GM19023 (cell line): ENCODE measurements around the gene TLE3.

Experiments used
- ATAC-seq: cut with Tn5 transposase; IDR thresholded peaks from one replicate; pipeline ENCODE4 v1.9.1; 2021; ENCODE audit warnings: mild to moderate bottlenecking, moderate library complexity; ENCODE audit not compliant: unreplicated experiment

Gene TLE3

GRCh38 chr15:70034596-70034995 lies 63.1 kb downstream of the TLE3 start:
- no peak for ATAC-seq

DNA sequence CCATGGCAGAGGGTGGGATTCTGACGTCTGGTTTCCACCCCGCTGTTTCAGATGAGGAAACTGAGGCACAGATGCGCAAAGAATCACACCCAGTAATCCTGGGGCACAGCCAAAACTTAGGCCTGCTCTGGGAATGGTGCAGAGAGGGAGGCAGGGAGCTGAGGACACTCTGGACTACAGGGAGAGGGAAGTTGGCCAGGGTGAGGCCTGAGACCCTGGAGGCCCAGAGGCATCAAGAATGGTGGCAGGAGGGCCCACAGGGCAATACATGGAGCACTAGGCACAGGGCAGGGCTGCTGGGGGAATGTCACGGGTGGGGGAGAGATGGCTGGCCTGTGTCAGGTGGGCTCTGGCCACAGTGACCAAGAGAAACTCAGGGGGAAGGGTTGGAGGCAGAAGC lies 63.6 kb downstream of the TLE3 start:
- no peak for ATAC-seq

DNA sequence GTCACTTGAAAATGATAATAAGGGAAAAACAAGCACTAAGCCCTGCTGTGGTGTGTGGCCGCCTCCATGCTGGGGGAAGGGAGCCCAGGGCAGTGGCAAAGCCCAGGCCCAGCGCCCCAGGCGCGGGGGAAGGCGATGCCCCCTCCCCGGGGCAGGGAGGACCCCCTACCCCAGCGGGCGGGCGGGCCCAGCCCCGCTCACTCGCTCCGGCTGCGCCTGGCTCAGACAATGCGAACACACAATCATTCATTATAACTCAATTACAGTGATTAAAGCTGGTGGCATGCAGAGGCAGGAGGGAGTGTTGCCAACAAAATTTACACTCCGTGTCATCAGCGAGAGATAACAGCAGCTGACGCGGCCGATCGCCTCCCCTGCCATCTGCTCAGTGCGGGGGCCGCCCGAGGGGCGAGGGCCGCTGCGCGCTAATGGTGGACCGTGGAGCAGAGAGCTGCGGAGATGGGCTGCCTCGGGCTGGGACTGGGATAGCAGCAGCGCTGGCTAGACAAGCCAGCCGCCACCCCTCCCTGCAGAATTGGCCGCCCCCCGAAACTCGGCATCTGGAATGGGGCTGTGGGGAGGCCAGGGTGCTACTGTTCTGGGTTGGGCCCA lies 64.1 kb downstream of the TLE3 start:
- ATAC-seq, result no peak

- no peak for ATAC-seq
Measured at GRCh38 chr15:70033109-70033508, 64.6 kb downstream of the TLE3 start.

GRCh38 chr15:70032509-70032908 lies 65.2 kb downstream of the TLE3 start:
- no peak for ATAC-seq

GRCh38 chr15:70031713-70032112 lies 66.0 kb downstream of the TLE3 start:
- ATAC-seq, result no peak

- ATAC-seq, result no peak
Measured at GRCh38 chr15:70031261-70031660, 66.5 kb downstream of the TLE3 start.

DNA sequence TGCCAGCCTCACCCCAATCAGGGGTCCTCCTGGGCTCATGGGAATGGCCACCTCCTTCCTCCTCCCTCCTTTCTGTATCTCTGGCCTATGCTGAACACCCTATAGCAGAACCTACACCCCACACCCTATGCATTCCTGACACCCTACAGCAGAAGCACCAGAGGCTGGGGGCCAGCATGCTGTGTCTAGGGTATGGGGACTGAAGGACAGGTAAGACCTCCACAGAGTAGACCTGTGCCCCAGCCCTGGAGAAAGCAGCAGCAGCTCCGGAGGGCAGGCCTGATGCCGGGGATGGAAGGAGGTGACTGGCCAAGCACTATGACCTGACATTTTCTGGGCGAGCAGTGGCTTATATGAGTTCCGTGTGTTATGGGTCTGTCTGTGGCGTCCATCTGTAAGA lies 66.9 kb downstream of the TLE3 start:
- no peak for ATAC-seq

DNA sequence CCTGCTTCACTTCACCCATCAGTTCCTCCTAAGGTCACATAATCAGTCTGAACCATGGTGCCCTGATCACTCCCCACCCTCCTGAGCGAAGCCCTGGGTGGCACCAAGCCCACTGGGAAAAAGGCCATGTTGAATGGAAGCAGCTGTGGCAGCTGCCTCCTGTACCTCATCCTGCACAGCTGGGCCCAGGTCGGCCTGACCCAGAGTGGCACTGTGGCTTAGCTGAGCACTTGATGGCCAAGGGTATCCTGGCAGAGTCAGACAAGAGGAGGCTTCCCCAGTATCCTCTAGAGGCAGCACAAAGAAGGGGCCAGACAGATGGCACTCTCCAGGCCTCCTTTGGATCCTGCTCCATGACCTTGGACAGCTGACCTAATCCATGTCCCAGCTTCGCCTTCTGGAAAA lies 68.4 kb downstream of the TLE3 start:
- no peak for ATAC-seq

DNA sequence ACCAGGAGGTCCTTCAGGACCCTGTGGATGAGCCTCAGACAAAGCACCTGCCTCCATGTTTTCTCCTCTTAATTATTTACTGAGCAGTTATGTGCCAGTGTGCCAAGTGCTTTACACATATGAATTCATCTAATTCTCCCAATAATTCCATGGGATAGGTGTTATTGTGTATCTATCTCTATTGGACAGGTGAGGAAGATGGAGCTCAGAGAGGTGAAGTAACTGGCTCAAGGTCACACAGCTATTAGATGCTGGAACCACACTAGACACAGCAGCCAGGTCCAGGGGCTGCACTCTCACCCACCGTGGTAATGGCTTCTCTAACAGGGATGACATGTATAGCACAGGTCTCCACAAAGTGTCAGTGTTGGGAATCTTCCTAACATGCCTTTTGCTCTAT lies 70.2 kb downstream of the TLE3 start:
- no peak for ATAC-seq

DNA sequence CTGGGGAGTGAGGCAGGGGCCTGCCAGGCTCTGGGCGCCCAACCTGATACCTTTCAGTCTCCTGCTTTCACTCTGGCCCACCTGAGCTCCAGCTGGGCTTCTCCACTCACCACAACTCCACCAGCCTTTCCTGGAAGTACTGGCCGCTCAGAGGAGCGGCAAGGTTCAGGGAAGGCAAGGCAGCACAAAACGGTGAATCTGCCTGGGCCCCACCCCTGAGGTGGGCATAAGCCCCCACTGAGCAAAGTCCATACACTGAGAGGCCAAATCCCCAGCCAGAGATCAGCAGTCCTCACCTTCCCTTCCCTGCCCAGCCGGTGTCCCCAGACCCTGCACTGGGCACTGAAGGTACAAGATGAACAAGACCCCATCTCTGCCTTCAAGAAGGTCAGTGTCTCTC lies 70.7 kb downstream of the TLE3 start:
- ATAC-seq, result no peak

DNA sequence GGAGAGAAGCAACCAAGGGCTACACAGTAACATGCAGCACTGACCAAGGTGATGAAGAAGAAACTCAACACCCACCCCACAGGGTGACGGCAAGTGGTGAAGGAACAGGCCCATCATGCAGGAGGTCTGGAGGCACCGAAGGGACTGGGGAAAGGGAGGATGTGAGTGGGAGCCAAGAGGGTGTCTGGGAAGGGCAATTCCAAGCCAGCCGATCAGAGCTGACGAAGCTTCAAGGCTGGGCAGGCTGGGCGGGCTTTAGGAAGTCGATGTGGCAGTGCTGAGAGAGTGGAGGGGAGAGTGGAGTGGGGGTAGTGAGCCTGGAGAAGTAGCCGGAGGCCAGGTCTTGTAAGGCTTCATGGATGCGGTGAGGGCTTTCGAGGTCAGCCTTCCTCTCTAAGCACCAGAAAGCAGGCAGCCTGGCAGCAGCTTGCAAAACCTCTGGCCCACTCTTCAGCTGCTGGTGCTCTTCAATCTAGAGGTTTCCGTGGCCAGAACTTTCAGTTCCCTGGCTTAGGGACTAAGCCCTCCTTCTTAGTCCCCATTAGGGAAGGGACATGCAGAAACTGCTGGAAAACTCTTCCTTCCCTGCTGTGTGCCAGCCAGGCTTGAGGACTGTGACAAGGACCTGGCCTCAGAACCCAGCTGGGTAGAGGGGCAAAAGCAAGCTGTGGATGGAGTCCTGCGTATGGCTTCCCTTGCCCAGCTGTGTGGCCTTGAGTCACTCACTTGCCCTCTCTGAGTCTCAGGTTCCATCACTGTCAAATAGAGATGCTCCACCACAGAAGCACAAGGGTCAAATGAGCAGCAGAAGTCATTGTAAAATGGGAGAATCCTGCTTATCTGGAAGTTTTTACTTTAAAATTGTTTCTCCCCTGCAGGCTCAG lies 72.1 kb downstream of the TLE3 start:
- ATAC-seq, result no peak

DNA sequence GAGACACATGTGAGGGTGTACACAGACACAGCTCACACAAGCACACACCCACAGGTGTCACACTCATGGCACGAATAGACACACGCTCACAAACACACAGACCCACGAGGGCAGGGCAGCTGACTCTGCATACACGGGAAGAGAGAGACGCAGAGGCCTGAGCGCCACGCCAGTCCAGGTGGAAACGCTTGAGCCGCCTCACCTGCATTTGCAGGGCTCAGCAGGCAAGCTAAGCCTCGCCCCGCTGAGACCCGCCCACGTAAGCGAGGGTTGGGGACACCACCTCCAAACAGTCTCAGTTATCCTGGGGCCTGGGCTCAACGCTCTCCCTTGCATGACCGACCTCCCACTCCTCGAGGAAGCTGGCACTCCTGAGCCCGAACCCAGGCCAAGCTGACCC lies 73.2 kb downstream of the TLE3 start:
- no peak for ATAC-seq

DNA sequence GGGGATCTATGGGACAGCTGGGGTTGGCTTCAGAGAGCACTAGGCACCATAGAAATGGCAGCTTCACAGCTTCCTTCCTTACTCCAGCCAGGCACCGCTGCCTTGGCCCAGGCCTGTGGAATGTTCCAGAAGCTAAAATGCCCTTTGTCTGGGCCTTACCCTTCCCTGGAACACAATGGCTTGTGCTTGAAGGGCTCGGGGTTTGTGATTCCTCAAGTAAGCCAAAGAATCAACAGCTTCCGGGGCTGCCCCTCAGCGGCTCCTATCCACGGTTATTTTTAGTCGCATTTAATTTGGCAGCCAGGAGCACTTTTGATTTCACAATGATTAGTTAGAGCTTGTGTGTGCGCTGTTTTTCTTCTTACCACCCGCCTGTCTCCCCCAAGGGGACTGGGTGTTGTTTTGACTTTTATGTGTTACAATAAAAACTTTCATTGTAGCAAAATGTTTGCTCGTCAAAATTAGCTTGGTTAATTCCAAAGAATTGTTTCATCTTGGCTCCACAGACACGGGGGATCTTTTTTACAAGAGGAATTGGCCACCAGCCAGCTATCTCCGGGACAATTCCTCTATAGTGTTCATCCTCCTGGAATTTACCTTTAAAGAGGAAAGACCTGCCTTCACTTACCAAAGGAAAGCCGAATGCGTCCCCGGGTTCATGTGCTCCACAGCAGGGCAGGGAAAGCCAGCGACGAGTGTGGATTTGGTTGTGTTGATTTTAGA lies 73.8 kb downstream of the TLE3 start:
- no peak for ATAC-seq

- ATAC-seq, result peak; percentile 66
Measured at GRCh38 chr15:70023064-70023768, 74.5 kb downstream of the TLE3 start.

- no peak for ATAC-seq
Measured at GRCh38 chr15:70020229-70020628, 77.5 kb downstream of the TLE3 start.

DNA sequence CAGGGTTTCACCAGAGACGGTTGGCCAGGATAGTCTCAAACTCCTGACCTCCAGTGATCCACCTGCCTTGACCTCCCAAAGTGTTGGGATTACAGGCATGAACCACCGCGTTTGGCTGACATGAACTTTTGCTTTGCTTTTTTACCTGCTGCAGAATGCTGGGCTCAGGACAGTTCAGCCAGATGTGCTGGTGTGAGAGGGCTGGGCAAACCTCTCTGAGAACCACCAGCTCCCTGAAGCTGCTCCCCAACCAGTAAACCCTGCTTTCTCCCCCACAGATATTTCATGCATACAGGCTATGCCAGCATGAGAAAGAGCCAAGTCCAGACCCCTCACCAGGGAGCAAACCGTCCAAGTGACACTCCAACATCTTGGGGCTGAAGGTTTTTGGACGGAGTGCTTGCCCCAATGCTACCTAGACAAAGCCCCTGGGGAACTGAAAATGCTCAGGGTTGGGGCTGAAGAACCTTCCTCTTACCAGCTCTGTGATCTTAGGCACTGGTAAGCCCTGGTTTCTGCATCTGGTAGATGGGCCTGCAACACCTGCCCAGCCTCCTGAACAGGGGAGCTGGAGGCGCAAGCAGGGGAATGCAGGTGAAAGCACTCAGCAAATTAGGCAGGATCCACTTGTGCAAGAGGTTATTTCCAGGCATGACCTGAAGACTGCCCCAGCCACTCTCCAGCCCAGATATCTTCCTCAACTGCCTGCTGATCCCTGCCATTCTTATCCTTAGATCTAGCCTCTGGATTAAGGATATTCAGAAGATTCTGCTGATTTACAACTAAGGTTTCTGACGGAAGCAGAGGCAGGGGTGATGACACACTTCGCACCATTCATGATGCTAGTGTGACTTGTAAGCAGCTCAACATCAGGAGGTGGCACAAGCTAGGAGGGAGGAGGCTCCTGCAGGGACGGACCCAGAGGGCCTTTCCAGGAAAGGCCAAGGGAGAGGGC lies 78.8 kb downstream of the TLE3 start:
- ATAC-seq, result no peak

GRCh38 chr15:70017801-70018200 lies 79.9 kb downstream of the TLE3 start:
- no peak for ATAC-seq

GRCh38 chr15:70017025-70017424 lies 80.7 kb downstream of the TLE3 start:
- no peak for ATAC-seq

DNA sequence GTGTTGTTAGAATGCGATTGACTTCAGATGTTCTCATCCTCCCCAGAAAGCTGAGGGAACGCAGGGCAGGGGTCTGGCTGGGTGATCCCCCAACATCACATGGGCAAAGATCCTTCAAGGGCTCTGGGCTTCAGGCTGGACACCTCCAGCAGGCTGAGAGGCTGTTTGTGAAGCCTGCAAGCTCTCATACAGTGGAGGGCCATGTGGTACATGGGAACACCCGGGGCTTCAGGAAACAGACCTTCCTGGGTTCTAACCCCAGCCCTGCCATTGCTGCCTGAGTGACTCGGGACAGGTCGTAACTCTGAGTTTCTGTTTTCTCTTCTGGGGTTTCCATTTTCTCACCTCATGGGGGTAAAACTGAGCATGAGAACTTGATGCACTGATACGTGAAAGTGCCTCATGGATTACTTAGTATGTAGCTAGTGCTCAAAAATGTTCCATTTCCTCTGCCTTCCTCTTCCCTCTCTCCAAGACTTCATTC lies 81.2 kb downstream of the TLE3 start:
- no peak for ATAC-seq
